Hematopoietic multipotent progenitor cell treated with erythropoietin and hydrocortisone succinate and interleukin-3 and kit ligand, for 8 days (in vitro differentiated cells): ENCODE results near the gene APBA1.

Experiments
- DNase-seq: peaks from one replicate; pipeline ENCODE4 v3.0.0-alpha.2; 2015

Gene APBA1

DNA sequence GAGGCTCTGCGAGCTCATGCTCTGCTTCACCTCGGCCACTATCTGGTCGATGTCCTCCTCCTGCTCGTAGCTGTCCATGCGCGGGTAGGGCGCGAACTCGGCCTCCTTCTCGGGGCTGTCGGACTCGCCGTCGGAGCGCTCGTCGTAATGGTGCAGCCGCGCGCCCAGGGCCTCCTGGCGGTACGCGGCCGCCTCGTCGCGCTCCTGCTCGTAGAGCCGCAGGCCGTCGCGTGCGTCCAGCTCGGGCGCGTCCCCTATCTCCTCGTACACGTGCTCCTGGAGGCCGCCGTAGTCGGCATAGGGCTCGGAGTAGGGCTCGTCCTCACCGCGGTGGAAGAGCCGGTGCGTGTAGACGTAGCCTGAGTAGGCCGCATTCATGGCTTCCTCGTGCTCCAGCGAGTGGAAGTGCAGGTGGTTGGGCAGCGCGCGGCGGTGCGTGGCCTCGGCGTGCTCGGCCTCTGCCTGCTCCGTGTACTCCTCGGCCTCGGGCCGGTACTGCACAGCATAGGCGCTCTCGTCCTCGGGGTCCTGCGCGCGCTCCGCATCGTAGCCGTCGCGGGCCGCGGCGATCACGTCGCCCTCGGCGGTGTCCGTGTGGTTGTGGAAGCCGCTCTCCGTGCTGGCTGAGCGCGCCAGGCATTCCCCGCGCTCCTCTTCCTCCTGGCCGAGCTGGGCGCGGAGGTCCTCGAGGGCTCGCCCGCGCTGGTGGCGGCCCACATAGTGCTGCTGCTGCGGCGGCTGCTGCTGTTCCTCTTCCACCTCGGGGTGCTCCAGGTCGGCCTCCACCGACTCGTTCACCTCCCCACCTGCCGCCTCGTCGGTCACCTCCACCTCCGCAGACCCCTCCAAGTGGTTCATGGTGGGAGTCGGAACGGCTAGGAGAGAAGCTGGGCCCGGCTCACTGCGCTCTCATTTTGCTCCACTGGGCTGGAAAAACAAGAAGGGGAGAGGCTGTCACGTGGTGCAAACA is 155.5 kb downstream of the APBA1 start:
- no peak for DNase-seq

- no peak for DNase-seq
These were observed 156.4 kb downstream of the APBA1 start for GRCh38 chr9:69515810-69516209.

GRCh38 chr9:69513141-69513820 is 158.9 kb downstream of the APBA1 start:
- DNase-seq: no peak

DNA sequence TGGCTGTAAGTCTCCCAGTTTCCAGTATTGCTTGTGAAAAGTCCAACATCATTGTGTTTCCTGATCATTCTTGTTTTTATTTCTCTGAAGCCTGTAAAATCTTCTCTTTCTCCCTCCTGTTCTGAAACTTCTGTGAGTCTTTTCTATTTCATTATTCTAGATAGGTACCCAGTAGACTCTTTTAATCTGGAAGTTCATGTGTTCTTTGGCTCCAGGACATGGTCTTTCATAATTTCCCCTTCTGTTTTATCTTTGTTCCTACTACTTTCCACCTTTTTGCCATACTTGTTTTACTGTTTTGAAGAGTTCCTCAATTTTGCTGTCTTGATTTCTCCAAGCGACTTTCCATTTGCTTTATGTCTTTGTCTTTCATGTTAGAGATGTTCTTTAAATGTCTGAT is 168.1 kb downstream of the APBA1 start:
- DNase-seq: no peak

DNA sequence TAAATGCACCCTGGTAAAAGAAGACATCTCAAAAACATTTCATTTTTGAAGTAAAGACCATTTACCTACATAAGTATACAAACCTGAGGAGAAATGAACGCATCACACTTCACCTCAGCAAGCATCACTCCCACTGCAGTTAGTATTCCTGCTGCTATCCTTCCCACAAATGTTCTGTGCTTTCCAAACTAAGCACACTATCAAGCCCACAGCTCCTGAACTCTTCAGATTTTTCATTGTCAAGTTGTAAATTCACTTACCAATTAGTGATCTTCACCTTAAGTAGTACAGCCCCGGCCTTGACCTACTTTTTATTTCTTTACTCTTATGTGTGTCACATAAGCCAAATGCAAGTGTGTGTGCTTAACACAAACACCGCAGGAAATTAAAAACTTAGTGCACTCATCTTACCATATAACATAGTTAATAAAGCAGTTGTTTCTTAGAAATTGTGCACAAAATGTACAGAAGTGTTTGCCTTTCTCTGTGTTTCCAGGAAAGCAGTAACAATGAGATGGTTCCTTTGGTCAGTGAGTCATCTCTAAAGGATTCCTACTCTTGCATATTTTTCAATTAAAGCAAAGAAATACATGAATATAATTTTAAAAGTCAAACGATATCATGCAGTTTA is 169.4 kb downstream of the APBA1 start:
- DNase-seq: no peak

DNA sequence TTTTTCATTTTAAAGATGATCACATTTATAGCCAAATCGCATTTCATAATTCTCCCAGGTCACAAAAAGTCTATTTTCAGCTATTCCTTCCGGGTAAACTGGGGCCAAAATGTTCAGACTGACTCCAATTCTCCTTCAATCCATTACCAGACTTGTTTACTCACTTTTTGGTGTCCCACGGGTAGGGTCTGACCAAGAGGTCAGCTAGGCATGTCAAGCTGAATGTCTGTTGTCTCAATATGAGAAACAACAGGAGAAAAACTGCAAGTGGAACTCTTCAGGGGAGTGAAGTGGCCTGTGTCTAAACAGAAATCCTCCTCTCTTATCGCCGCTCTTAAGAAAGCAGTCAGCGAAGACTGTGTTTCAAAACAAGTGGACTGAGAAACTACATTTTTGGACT is 171.3 kb downstream of the APBA1 start:
- no peak for DNase-seq

DNA sequence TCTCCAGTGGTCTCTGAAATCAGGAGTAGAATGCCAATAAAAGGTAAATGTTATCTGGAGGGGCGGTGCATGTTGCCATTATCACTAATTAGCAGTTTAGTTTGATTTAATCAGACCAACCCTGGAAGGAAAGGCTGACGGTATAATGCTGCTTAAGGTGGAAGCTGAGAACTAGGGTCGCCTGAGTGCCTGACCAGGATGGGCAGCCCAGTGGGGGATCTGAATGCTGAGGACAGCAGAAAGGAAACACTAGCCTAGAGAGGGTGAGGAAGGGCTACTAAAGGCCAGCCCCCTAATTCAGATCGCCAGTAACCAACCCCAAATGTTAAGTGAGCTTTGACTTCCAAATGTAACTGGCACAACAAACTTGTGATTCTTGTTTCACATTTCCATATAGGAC is 172.2 kb downstream of the APBA1 start:
- no peak for DNase-seq

- no peak for DNase-seq
These were observed 172.8 kb downstream of the APBA1 start for GRCh38 chr9:69499407-69499806.

DNA sequence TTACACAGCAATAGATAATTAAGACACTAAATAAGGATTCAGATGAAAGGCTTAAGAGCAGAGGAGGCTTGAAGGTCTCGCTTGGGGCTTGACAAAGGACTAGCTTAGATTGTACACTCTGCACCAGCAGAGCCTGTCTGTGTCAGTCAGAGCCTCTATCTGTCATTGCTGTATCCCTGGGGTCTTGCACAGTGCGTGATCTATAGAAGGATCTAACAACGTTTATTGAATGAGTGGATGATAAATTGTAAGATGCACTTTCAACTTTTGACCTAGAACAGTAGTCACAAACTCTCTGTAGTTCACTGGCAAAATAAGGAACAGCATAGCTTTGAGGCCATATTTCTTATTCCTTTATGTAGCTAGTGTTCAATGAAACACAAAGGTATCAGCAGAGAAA is 173.7 kb downstream of the APBA1 start:
- DNase-seq: no peak

GRCh38 chr9:69497816-69498215 is 174.4 kb downstream of the APBA1 start:
- DNase-seq: no peak

GRCh38 chr9:69496846-69497450 is 175.2 kb downstream of the APBA1 start:
- DNase-seq: no peak

- no peak for DNase-seq
These were observed 176.9 kb downstream of the APBA1 start for GRCh38 chr9:69495296-69495695.

DNA sequence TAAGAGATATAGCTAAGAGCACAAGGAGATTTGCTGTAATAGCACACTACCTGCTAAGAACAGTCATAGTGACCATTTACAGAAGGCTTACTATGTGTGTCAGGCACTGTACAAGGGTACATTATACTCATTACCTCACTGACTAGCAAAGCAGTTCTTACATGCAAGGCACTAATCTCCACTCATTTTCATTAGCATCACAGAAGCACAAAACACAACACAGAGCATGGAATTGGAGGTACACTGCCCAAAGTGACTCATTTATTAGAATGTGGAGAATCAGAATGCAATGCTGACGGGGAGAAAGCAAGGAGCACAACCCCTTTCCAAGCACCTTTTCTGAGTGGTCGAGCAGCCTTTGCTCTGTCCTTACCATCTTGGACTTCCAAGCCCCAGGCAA is 177.4 kb downstream of the APBA1 start:
- DNase-seq: no peak

GRCh38 chr9:69494208-69494607 is 178.0 kb downstream of the APBA1 start:
- no peak for DNase-seq

GRCh38 chr9:69486498-69486897 is 185.7 kb downstream of the APBA1 start:
- no peak for DNase-seq

- DNase-seq: no peak
These were observed 186.7 kb downstream of the APBA1 start for GRCh38 chr9:69485466-69485865.

DNA sequence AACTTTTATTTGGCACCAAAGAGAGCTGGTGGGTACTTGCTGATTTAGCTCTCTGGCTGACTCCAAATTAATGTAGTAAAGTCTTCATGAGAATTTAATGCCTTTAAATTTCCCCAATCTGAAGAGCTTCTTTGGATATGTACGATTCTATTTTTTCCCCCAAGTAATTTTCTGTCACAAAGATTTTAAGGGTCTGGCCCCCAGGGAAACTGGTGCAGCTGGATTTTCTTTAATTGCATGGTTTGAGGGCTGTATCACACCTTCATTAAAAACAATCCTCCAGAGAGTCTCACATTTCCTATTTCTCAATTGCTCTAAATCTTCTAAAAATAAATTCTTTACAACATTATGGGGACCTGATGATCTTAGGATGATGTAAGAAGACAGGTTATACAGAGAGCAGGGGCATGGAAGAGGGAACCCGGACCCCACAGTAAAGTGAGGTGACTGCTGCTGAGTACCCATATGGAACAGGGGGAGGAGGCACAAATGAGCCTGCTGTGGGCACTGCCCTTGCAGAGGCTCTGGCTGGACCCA is 188.2 kb downstream of the APBA1 start:
- DNase-seq: no peak

GRCh38 chr9:69476797-69477196 is 195.4 kb downstream of the APBA1 start:
- DNase-seq: no peak

DNA sequence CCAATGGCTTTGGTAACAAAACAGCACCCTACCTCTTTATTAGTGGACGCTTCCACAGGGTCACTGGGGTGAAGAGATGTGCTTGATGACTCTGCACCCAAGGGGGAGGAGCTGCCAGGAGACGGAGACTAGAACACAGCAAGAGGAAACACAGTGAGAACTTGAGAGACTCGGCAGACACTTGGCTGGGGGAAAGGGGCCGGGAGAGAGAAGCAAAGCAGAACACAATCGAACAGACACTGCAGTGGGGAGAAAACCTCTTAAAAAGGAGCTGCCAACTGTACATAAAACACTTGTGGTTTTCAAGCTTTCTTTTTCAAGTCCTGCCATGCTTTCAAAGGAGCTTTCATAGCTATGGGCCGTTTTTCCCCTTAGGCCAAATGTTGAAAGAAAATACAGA is 196.2 kb downstream of the APBA1 start:
- no peak for DNase-seq

GRCh38 chr9:69474821-69475220 is 197.3 kb downstream of the APBA1 start:
- no peak for DNase-seq

DNA sequence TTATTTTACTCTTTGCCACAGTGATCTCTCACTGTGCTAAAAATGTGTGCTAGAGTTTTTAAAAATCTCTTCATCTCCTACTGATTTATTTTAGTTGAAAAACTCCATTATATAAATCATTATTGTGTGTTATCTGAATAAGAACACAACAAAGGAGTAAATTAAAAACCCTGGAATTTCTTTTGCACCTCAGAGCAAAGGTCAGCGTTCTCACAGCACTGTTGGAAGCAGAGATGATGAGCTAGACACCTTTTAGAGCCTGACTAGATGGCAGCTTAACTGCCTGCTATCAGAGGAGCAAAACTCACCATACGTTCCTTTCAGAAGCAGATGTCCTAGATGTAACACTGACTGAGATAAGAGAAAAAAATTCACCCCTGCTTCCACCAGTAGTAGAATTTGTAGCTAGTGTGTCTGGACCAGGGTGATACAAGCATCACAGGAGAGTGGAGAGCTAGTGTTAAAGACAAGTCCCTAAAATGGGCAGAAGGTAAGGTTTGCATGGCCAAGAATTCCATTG is 200.0 kb downstream of the APBA1 start:
- DNase-seq: no peak

DNA sequence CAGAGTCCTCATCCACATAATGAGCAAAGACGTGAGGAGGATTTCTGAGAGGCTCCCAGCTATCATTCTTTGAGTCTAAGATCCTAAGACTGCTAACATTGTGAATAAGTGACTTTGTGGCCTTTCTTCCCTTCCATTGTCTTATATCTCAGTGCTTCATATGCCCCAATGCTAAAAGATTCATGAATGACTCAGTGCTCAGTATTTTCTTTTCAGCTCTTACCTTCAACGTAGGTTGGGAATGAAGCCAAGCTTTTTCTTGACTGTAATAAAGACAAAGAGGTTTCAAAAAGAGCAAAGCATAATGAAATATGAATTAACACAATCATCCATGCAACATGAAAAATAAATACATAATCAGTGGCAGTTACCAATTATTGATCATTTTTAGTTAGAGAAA is 200.7 kb downstream of the APBA1 start:
- DNase-seq: no peak
